K562 (cell line): ENCODE data around the gene ZNF513. TPM values are rescaled to one million over a fixed set of nuclear protein-coding genes. Genes with fewer than 3 reads are reported as not detected.

Experiments used
- BHLHE40 ChIP-seq: IDR thresholded peaks from 2 replicates; pipeline ENCODE4 v1.6.1; 2011; ENCODE audit warnings: low read length, improper control_type of control experiment
- C11orf30 ChIP-seq: fragments of 450-650 bp; IDR thresholded peaks from 2 replicates; pipeline ENCODE4 v1.6.1; 2016; ENCODE audit warnings: low read depth, mild to moderate bottlenecking
- E2F8 ChIP-seq: fragments of 450-650 bp; IDR thresholded peaks from 2 replicates; pipeline ENCODE4 v1.7.1; 2018; ENCODE audit warnings: mild to moderate bottlenecking, low read depth; ENCODE audit not compliant: partially characterized antibody
- ETS1 ChIP-seq: conservative IDR thresholded peaks from 2 replicates; pipeline ENCODE4 v1.6.1; 2011; ENCODE audit warnings: low read depth, mild to moderate bottlenecking, low read length; ENCODE audit not compliant: control insufficient read depth
- KLF10 ChIP-seq: fragments of 250-450 bp; sonication (Bioruptor Pico); IDR thresholded peaks from 2 replicates; pipeline ENCODE4 v1.6.1; 2021; ENCODE audit warnings: matching md5 sums
- MAZ ChIP-seq, 2 experiments: fragments of 450-650 bp in 1 of 2; sonication (generic) in 1 of 2; formaldehyde crosslinking; IDR thresholded peaks in 1 of 2; conservative IDR thresholded peaks in 1 of 2; 2 replicates each; pipeline versions ENCODE4 v1.4.0 to v1.5.0; 2020; ENCODE audit warnings: mild to moderate bottlenecking in 1 of 2, missing genetic modification reagents in 1 of 2
- MLX ChIP-seq, 2 experiments: fragments of 450-650 bp in 1 of 2; sonication (generic) in 1 of 2; formaldehyde crosslinking; conservative IDR thresholded peaks; 2 replicates each; pipeline versions ENCODE4 v1.4.0 to v1.8.1; 2020 to 2022; ENCODE audit warnings: mild to moderate bottlenecking in 1 of 2, missing genetic modification reagents in 1 of 2
- MYNN ChIP-seq, 2 experiments: sonication (generic); formaldehyde crosslinking in 1 of 2; IDR thresholded peaks; 2 replicates each; pipeline versions ENCODE4 v1.5.0 to v1.6.1; 2016 to 2020; ENCODE audit warnings: antibody characterized with exemption in 1 of 2, missing genetic modification reagents in 1 of 2
- RREB1 ChIP-seq: fragments of 250-450 bp; sonication (Bioruptor Pico); IDR thresholded peaks from 2 replicates; pipeline ENCODE4 v1.4.0; 2020
- SAFB ChIP-seq: fragments of 200-400 bp; formaldehyde crosslinking; IDR thresholded peaks from 2 replicates; pipeline ENCODE4 v1.6.1; 2017; ENCODE audit warnings: low read depth, low read length, borderline replicate concordance
- TAF1 ChIP-seq: IDR thresholded peaks from 2 replicates; pipeline ENCODE4 v1.6.1; 2011; ENCODE audit warnings: mild to moderate bottlenecking, low read length, moderate library complexity; ENCODE audit not compliant: insufficient read depth, control insufficient read depth, severe bottlenecking; ENCODE audit errors: extremely low read depth
- YY1 ChIP-seq, 3 experiments: IDR thresholded peaks; 2 replicates each; pipeline ENCODE4 v1.6.1; 2011; ENCODE audit warnings: low read length in 2 of 3, mild to moderate bottlenecking in 2 of 3, moderate library complexity in 2 of 3, borderline replicate concordance in 1 of 3, control low read depth in 1 of 3, low read depth in 1 of 3; ENCODE audit not compliant: insufficient read depth in 3 of 3, insufficient replicate concordance in 2 of 3, control insufficient read depth in 1 of 3, insufficient read length in 1 of 3; ENCODE audit errors: extremely low read depth in 1 of 3
- ZFX ChIP-seq: sonication (generic); formaldehyde crosslinking; IDR thresholded peaks from 2 replicates; pipeline ENCODE4 v1.8.0; 2022; ENCODE audit warnings: mild to moderate bottlenecking, missing genetic modification reagents, moderate library complexity
- polyA plus RNA-seq, 8 experiments: library from polyadenylated mRNA; depleted of rRNA in 4 of 8; stranded (reverse) in 5 of 8; unstranded in 3 of 8; fragments of >200 nt; fragmentation: Nextera tagmentation in 2 of 8; fragmentation: Illumina TruSeq in 1 of 8; extraction: Ambion mirVana in 2 of 8; extraction: Trizol in 1 of 8; gene quantifications; 2 replicates each; pipeline versions ENCODE4 v1.2.1 to v1.2.3, GENCODE V29; 2011 to 2014; ENCODE audit warnings: inconsistent platforms in 1 of 8, missing spikeins in 1 of 8
- total RNA-seq, 7 experiments: library from RNA; depleted of rRNA in 6 of 7; stranded (reverse); fragments of >200 nt in 6 of 7; fragmentation: Illumina TruSeq in 2 of 7; extraction: Trizol in 2 of 7; gene quantifications; 2 replicates each; pipeline versions ENCODE4 v1.2.1 to v1.2.3, GENCODE V29; 2011 to 2021; ENCODE audit warnings: low replicate concordance in 1 of 7

The ZNF513 gene
- total and polyA plus RNA-seq, 9 of the 15 experiments (the other 6 are each of a cell fraction or from before 2014, with no cell fraction given), result 0.04 to 13.6 (median 4.4) TPM

- TF ChIP-seq TAF1, result peak; percentile 40
- no peak for TF ChIP-seq MLX (CRISPR knock-in tag; conservative IDR thresholded peaks at IDR 0.05)
- peak in 1 of 2 experiments; percentile 81; a peak in 2 of 4 replicates for TF ChIP-seq MAZ (CRISPR knock-in tag; conservative IDR thresholded peaks at IDR 0.05 in 1 of 2, IDR thresholded peaks at IDR 0.05 in 1 of 2)
- peak; percentile 68 for TF ChIP-seq MYNN (IDR thresholded peaks at IDR 0.05)
- TF ChIP-seq MYNN (CRISPR knock-in tag; IDR thresholded peaks at IDR 0.05), result no peak
- peak; percentile 40 to 87 (median 62) for TF ChIP-seq YY1 (IDR thresholded peaks at IDR 0.05; ENCODE audit: borderline replicate concordance in 1 of 3, control insufficient read depth in 1 of 3, extremely low read depth in 1 of 3, insufficient read depth in 3 of 3, insufficient read length in 1 of 3, insufficient replicate concordance in 2 of 3, low read depth in 1 of 3, low read length in 2 of 3)
- peak; percentile 70; the same call in 1 of the 2 replicates for TF ChIP-seq SAFB
- peak; percentile 57 for TF ChIP-seq C11orf30
- peak; percentile 84 for TF ChIP-seq E2F8
- no peak; the same call in 1 of the 2 replicates for TF ChIP-seq KLF10 (CRISPR knock-in tag)
- peak; percentile 83 for TF ChIP-seq BHLHE40
- 0 out of 2 replicates have a peak, but pooled peaks have one; percentile 37 for TF ChIP-seq RREB1 (CRISPR knock-in tag)
- TF ChIP-seq ETS1, result peak; percentile 69
- peak; percentile 65; the same call in 1 of the 2 replicates for TF ChIP-seq ZFX
Observed at GRCh38 chr2:27380626-27381545, at the start of gene ZNF513 (continued).
